ENCODE measurements around the gene OCEL1.

- TF ChIP-seq CTCF (IDR thresholded peaks at IDR 0.05; ENCODE audit: low read depth, low read length, poor library complexity, severe bottlenecking) (no peak), EZH2phosphoT487 (IDR thresholded peaks at IDR 0.05; ENCODE audit: borderline replicate concordance, low read length) (no peak)
Observed at GRCh38 chr19:17240826-17241399, 14.9 kb downstream of the OCEL1 start.

All from DOHH2 (cell line).